Left lung (tissue), 10 donors: ENCODE data around the gene TMEM123. TPM values are rescaled to one million over a fixed set of nuclear protein-coding genes. Genes with fewer than 3 reads are reported as not detected.
A peak's percentile ranks its signal among the peaks of the same experiment; 100 is the strongest.

Source experiments
- ATAC-seq: fragments of 200-7000 bp; cut with Tn5 transposase; one replicate; pipeline ENCODE4 v1.9.1; 2020; ENCODE audit warnings: moderate library complexity
- DNase-seq, 4 donors: peaks; one replicate each; pipeline ENCODE4 v3.0.0-alpha.2; 2013 to 2020
- H3K27ac ChIP-seq, 2 donors: fragments of 200-600 bp; sonication (generic) in 1 of 2; one replicate each; pipeline versions ENCODE4 v1.5.0 to v1.8.0; 2020 to 2021
- H3K27me3 ChIP-seq, 2 donors: fragments of 200-600 bp; sonication (generic) in 1 of 2; one replicate each; pipeline versions ENCODE4 v1.5.0 to v1.8.0; 2020 to 2021
- H3K36me3 ChIP-seq, 2 donors: fragments of 200-600 bp; sonication (generic) in 1 of 2; one replicate each; pipeline versions ENCODE4 v1.5.0 to v1.8.0; 2020 to 2021
- H3K4me1 ChIP-seq, 2 donors: fragments of 200-600 bp; one replicate each; pipeline ENCODE4 v1.8.0; 2021
- H3K4me3 ChIP-seq, 2 donors: fragments of 200-600 bp; sonication (generic) in 1 of 2; one replicate each; pipeline versions ENCODE4 v1.5.0 to v1.8.0; 2020 to 2021; ENCODE audit warnings: mild to moderate bottlenecking in 1 of 2
- H3K9me3 ChIP-seq, 2 donors: fragments of 200-600 bp; sonication (generic) in 1 of 2; one replicate each; pipeline versions ENCODE4 v1.5.0 to v1.8.0; 2020 to 2021
- intact Hi-C, 2 donors: fragments of 100-400 bp; cut with DNase I; formaldehyde crosslinking; loops; one replicate each; pipeline versions ENCODE4 v1.11.2 to v1.14.2; 2022
- polyA plus RNA-seq, 6 donors: library from polyadenylated mRNA; unstranded; fragments of 120-200 nt; gene quantifications; one replicate each; pipeline ENCODE4 v1.2.1, GENCODE V29; 2013; ENCODE audit not compliant: insufficient read length in 6 of 6
- total RNA-seq, 2 donors: library from RNA; stranded (reverse); fragmentation: NEBNext Ultra II Directional; extraction: Animal tissue kit (Norgen Biotek cat#: 25700); gene quantifications; one replicate each; pipeline ENCODE4 v1.2.1, GENCODE V29; 2021
- TF ChIP-seq, protein P1 (sequence below), 2 donors: fragments of 200-600 bp; sonication (generic) in 1 of 2; IDR thresholded peaks; one replicate each; pipeline versions ENCODE4 v1.5.0 to v1.8.0; 2021; ENCODE audit warnings: antibody characterized with exemption in 2 of 2
- donor health status: DM: no; HTN: yes; CAD: no.
- donor health status: DM: no; HTN: no; CAD: no.

The TMEM123 gene
- total and polyA plus RNA-seq, 8 donors: 127 to 351 (median 260) TPM

- TF ChIP-seq, protein P1, sequence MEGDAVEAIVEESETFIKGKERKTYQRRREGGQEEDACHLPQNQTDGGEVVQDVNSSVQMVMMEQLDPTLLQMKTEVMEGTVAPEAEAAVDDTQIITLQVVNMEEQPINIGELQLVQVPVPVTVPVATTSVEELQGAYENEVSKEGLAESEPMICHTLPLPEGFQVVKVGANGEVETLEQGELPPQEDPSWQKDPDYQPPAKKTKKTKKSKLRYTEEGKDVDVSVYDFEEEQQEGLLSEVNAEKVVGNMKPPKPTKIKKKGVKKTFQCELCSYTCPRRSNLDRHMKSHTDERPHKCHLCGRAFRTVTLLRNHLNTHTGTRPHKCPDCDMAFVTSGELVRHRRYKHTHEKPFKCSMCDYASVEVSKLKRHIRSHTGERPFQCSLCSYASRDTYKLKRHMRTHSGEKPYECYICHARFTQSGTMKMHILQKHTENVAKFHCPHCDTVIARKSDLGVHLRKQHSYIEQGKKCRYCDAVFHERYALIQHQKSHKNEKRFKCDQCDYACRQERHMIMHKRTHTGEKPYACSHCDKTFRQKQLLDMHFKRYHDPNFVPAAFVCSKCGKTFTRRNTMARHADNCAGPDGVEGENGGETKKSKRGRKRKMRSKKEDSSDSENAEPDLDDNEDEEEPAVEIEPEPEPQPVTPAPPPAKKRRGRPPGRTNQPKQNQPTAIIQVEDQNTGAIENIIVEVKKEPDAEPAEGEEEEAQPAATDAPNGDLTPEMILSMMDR (IDR thresholded peaks at IDR 0.05): no peak
- Histone ChIP-seq H3K36me3 (no peaks in the 10 kb centered on the region), H3K27ac (no peak overlapping the region), H3K4me3 (no peak overlapping the region), H3K4me1 (no peaks in the 10 kb centered on the region), H3K27me3 (no peaks in the 10 kb centered on the region), H3K9me3 (no peaks in the 10 kb centered on the region)
- ATAC-seq (no peak), DNase-seq (no peak)
- intact Hi-C loops: no loop called here
These were observed 39.4 kb upstream of the TMEM123 start for GRCh38 chr11:102491969-102492368.

DNA sequence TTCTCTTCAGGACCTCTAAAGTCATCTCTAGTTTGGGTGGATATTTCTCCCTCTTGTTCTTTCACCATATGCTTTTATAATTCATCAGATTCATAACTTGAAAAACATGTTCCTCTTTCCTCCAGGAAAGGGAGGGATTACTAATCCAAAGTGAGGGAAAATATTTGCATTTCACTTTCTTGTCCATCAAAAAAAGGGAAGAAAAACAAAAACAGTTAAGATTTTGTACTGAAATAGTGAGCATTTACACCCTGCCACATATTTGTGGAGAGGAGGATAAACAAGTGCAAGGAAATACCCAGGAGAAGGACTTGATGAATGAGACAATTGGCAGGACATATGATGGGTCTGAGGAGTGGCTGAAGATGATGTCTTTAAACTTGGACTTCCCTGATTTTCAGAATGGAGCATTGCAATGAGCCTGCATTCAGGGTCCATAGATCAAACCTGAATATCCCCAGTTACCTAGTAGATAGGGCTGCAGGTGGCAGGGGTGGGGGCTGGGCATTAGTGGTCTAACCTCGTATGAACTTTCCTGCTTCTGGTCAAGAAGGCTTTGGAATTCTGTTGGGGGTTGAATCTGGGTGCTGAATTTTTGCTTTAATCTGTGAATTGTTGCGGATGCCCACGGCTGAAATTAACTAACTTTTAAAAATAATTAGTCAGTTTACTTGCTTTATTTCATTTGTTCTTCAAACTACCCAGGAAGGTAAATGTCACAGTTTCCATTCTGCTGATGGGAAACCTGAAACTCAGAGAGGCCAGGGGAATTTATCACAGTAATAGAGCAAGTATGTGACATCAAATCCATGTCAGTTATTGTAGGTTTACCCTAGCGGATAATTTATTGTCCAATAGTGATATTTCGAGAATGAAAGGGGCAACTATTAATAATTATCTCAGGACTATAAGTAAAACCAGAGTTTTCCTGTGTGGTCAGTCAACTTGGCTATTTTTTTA, 36.9 kb upstream of the TMEM123 start:
- TF ChIP-seq, protein P1 (IDR thresholded peaks at IDR 0.05): no peak
- Histone ChIP-seq H3K4me3 (no peak overlapping the region), H3K4me1 (no peaks in the 10 kb centered on the region), H3K27ac (no peak overlapping the region), H3K27me3 (no peaks in the 10 kb centered on the region), H3K36me3 (no peaks in the 10 kb centered on the region), H3K9me3 (no peaks in the 10 kb centered on the region)
- ATAC-seq (no peak), DNase-seq (no peak)
- intact Hi-C loops: no loop called here

GRCh38 chr11:102488208-102488607, 35.6 kb upstream of the TMEM123 start:
- intact Hi-C loops: no loop called here
- ATAC-seq: no peak
- no peaks in the 10 kb centered on the region for H3K27me3 ChIP-seq
- no peak overlapping the region for H3K27ac ChIP-seq
- H3K36me3 ChIP-seq: no peaks in the 10 kb centered on the region
- H3K4me3 ChIP-seq: no peak overlapping the region
- H3K4me1 ChIP-seq: no peaks in the 10 kb centered on the region
- TF ChIP-seq, protein P1 (IDR thresholded peaks at IDR 0.05): no peak
- no peak for DNase-seq
- no peaks in the 10 kb centered on the region for H3K9me3 ChIP-seq

DNA sequence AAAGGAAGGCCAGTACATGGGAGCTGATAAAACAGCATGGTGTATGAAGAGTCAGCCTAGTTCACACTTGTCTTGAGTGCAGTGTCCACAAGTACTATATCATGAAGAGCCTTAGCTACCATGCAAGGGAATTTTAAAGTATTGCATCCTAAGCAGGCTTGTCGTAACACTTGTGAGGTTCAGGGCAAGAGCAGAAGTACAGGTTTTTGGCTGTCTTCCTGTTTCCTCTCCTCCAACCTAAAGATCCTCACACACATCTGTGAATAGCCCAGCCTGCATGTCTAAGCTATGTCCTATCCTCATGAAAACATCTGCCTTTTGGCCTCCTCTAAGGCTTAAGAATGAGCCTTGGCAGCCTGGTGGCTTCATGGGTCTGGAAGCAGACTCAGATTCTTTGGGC, 34.6 kb upstream of the TMEM123 start:
- ATAC-seq: peak; percentile 25
- H3K27me3 ChIP-seq: no peaks in the 10 kb centered on the region
- H3K36me3 ChIP-seq: no peaks in the 10 kb centered on the region
- no peak for DNase-seq
- no peaks in the 10 kb centered on the region for H3K4me1 ChIP-seq
- H3K27ac ChIP-seq: no peak overlapping the region
- no peaks in the 10 kb centered on the region for H3K9me3 ChIP-seq
- intact Hi-C loops: no loop called here
- H3K4me3 ChIP-seq: no peak overlapping the region
- TF ChIP-seq, protein P1 (IDR thresholded peaks at IDR 0.05): no peak

DNA sequence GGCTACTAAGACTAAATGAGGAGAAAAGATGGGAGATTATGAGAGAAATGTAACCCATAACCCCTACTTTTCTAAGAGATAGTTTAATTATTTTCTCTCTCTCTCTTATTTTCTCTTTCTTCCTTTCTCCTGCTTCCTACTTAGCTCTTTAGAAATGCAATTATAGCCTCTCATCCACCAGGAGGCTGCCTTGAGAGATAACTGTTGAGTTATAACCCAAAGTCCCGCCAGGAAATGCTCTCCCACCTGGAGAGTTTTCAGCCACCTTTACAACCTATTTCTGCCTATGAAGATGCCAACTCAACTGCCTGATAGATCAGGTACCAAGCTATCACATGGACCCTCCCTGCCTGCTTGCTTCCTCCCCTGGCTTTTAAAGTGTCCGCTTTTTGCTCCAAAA, 34.0 kb upstream of the TMEM123 start:
- H3K4me3 ChIP-seq: no peak overlapping the region
- intact Hi-C loops: no loop called here
- H3K27ac ChIP-seq: no peak overlapping the region
- ATAC-seq: no peak
- no peaks in the 10 kb centered on the region for H3K9me3 ChIP-seq
- no peaks in the 10 kb centered on the region for H3K36me3 ChIP-seq
- no peaks in the 10 kb centered on the region for H3K27me3 ChIP-seq
- TF ChIP-seq, protein P1 (IDR thresholded peaks at IDR 0.05): no peak
- no peak for DNase-seq
- no peaks in the 10 kb centered on the region for H3K4me1 ChIP-seq
